ENCODE measurements around the gene HOXD4.

The HOXD4 gene

GRCh38 chr2:176109946-176110345 is 41.4 kb upstream of the HOXD4 start:
- H3K4me3 ChIP-seq (ENCODE audit: low read depth, low read length) = no peak overlapping the region
- no peak for TF ChIP-seq CTCF (IDR thresholded peaks at IDR 0.05; ENCODE audit: low read depth, low read length)
- DNase-seq (ENCODE audit: low read depth, low spot score) = no peak
- in situ Hi-C loops (cut with HindIII; ENCODE audit: low sequenced_read_pairs) = no loop called here

GRCh38 chr2:176110415-176111308 is 40.7 kb upstream of the HOXD4 start:
- DNase-seq (ENCODE audit: low read depth, low spot score) = no peak
- TF ChIP-seq CTCF (IDR thresholded peaks at IDR 0.05; ENCODE audit: low read depth, low read length) = no peak
- H3K4me3 ChIP-seq (ENCODE audit: low read depth, low read length) = no peak overlapping the region
- in situ Hi-C loops (cut with HindIII; ENCODE audit: low sequenced_read_pairs) = no loop called here

GRCh38 chr2:176111309-176111663 is 40.1 kb upstream of the HOXD4 start:
- in situ Hi-C loops (cut with HindIII; ENCODE audit: low sequenced_read_pairs) = no loop called here
- peak; percentile 83 for TF ChIP-seq CTCF (IDR thresholded peaks at IDR 0.05; ENCODE audit: low read depth, low read length)

GRCh38 chr2:176111846-176112374 is 39.4 kb upstream of the HOXD4 start:
- DNase-seq (ENCODE audit: low read depth, low spot score) = no peak
- no peak for TF ChIP-seq CTCF (IDR thresholded peaks at IDR 0.05; ENCODE audit: low read depth, low read length)
- in situ Hi-C loops (cut with HindIII; ENCODE audit: low sequenced_read_pairs) = no loop called here
- no peak overlapping the region for H3K4me3 ChIP-seq (ENCODE audit: low read depth, low read length)

More at GRCh38 chr2:176111309-176111663, 40.1 kb upstream of the HOXD4 start:
- no peak overlapping the region for H3K4me3 ChIP-seq (ENCODE audit: low read depth, low read length)
- peak; percentile 62 for DNase-seq (ENCODE audit: low read depth, low spot score)

- no peak for DNase-seq (ENCODE audit: low read depth, low spot score)
- TF ChIP-seq CTCF (IDR thresholded peaks at IDR 0.05; ENCODE audit: low read depth, low read length) = no peak
- in situ Hi-C loops (cut with HindIII; ENCODE audit: low sequenced_read_pairs) = no loop called here
- no peak overlapping the region for H3K4me3 ChIP-seq (ENCODE audit: low read depth, low read length)
Observed at GRCh38 chr2:176112375-176113302, 38.7 kb upstream of the HOXD4 start.

- in situ Hi-C loops (cut with HindIII; ENCODE audit: low sequenced_read_pairs) = no loop called here
- TF ChIP-seq CTCF (IDR thresholded peaks at IDR 0.05; ENCODE audit: low read depth, low read length) = no peak
- no peak for DNase-seq (ENCODE audit: low read depth, low spot score)
- no peak overlapping the region for H3K4me3 ChIP-seq (ENCODE audit: low read depth, low read length)
Observed at GRCh38 chr2:176114120-176114929, 37.0 kb upstream of the HOXD4 start.

Measured in astrocyte of the spinal cord (primary cell).